SK-N-SH (cell line): Measurements from ENCODE around the gene SLC2A1. TPM values are rescaled to one million over a fixed set of nuclear protein-coding genes. Genes with fewer than 3 reads are reported as not detected.

Experiments
- CTCF ChIA-PET: fragments of 300-600, 350-600 bp; formaldehyde crosslinking; extraction: SDS; loops from one replicate; lab custom pipeline; 2021; lab: Yijun Ruan, JAX
- POLR2A ChIA-PET: fragments of 350-600 bp; sonication (Branson Sonifier 250); formaldehyde crosslinking; extraction: SDS; loops from one replicate; lab custom pipeline; 2020; ENCODE audit warnings: antibody characterized with exemption, inconsistent platforms; lab: Yijun Ruan, JAX
- DNase-seq: peaks from one replicate; pipeline ENCODE4 v3.0.0; 2012
- H2AFZ ChIP-seq: fragments of 200-600 bp; sonication (generic); 2 replicates; pipeline ENCODE4 v1.8.1; 2016; ENCODE audit warnings: antibody characterized with exemption, mild to moderate bottlenecking, low read depth
- H3F3A ChIP-seq: fragments of 200-600 bp; sonication (generic); replicated peaks from 2 replicates; pipeline ENCODE3; 2016; ENCODE audit warnings: antibody characterized with exemption, mild to moderate bottlenecking; ENCODE audit not compliant: insufficient read depth
- H3K27ac ChIP-seq, 2 experiments: fragments of 200-500 bp in 1 of 2; fragments of 200-600 bp in 1 of 2; sonication (Bioruptor generic) in 1 of 2; sonication (generic), shearing (Covaris generic) in 1 of 2; 2 replicates each; pipeline versions ENCODE4 v1.5.1 to v1.6.1; 2014 to 2016; ENCODE audit warnings: low read depth in 2 of 2, inconsistent platforms in 1 of 2, low read length in 1 of 2, mild to moderate bottlenecking in 1 of 2, mixed read lengths in 1 of 2
- H3K27me3 ChIP-seq: fragments of 200-600 bp; sonication (generic), shearing (Covaris generic); 2 replicates; pipeline ENCODE4 v1.6.1; 2016; ENCODE audit warnings: mixed run types; ENCODE audit not compliant: insufficient read depth
- H3K36me3 ChIP-seq, 2 experiments: fragments of 200-500 bp in 1 of 2; fragments of 200-600 bp in 1 of 2; sonication (Bioruptor generic) in 1 of 2; sonication (generic) in 1 of 2; replicated peaks in 1 of 2; 2 replicates each; pipeline versions ENCODE3 to v1.5.1; 2014 to 2016; ENCODE audit warnings: low read length in 1 of 2, mild to moderate bottlenecking in 1 of 2; ENCODE audit not compliant: insufficient read depth in 2 of 2, control insufficient read depth in 1 of 2
- H3K4me1 ChIP-seq, 2 experiments: fragments of 200-500 bp in 1 of 2; fragments of 200-600 bp in 1 of 2; sonication (Bioruptor generic) in 1 of 2; sonication (generic), shearing (Covaris generic) in 1 of 2; 2 replicates each; pipeline versions ENCODE4 v1.5.1 to v1.6.1; 2014 to 2016; ENCODE audit warnings: low read depth in 1 of 2, low read length in 1 of 2, mixed run types in 1 of 2; ENCODE audit not compliant: insufficient read depth in 2 of 2, control insufficient read depth in 1 of 2
- H3K4me2 ChIP-seq: fragments of 200-600 bp; sonication (generic), shearing (Covaris generic); 2 replicates; pipeline ENCODE4 v1.6.1; 2017; ENCODE audit warnings: mixed run types
- H3K4me3 ChIP-seq, 2 experiments: fragments of 200-500 bp in 1 of 2; fragments of 200-600 bp in 1 of 2; sonication (Bioruptor generic) in 1 of 2; sonication (generic), shearing (Covaris generic) in 1 of 2; 2 replicates each; pipeline versions ENCODE4 v1.5.1 to v1.8.1; 2014 to 2016; ENCODE audit warnings: low read depth in 2 of 2, inconsistent platforms in 1 of 2, low read length in 1 of 2, mild to moderate bottlenecking in 1 of 2, mixed read lengths in 1 of 2, moderate library complexity in 1 of 2
- H3K79me2 ChIP-seq: fragments of 200-600 bp; sonication (generic); 2 replicates; pipeline ENCODE4 v1.8.1; 2017; ENCODE audit warnings: mild to moderate bottlenecking; ENCODE audit not compliant: insufficient read depth
- H3K9ac ChIP-seq: fragments of 200-600 bp; sonication (generic); 2 replicates; pipeline ENCODE4 v1.6.1; 2017; ENCODE audit warnings: mixed run types
- H3K9me2 ChIP-seq: fragments of 200-600 bp; sonication (generic); 2 replicates; pipeline ENCODE4 v1.6.1; 2017; ENCODE audit warnings: mixed run types
- H3K9me3 ChIP-seq: fragments of 200-600 bp; sonication (generic); 2 replicates; pipeline ENCODE4 v1.6.1; 2017; ENCODE audit warnings: mixed run types, mild to moderate bottlenecking, moderate library complexity
- H4K20me1 ChIP-seq: fragments of 200-600 bp; sonication (generic); 2 replicates; pipeline ENCODE4 v1.6.1; 2017; ENCODE audit warnings: mild to moderate bottlenecking, mixed run types; ENCODE audit not compliant: insufficient read depth
- CHD2 ChIP-seq: fragments of 150-350 bp; IDR thresholded peaks from 2 replicates; pipeline ENCODE4 v1.6.1; 2018; ENCODE audit warnings: low read length; ENCODE audit not compliant: partially characterized antibody
- CTCF ChIP-seq: fragments of 200-600 bp; sonication (generic); IDR thresholded peaks from 2 replicates; pipeline ENCODE4 v1.6.1; 2017; ENCODE audit warnings: antibody characterized with exemption, mild to moderate bottlenecking, moderate library complexity
- EP300 ChIP-seq, 2 experiments: IDR thresholded peaks; 2 replicates each; pipeline versions ENCODE4 v1.4.0 to v1.6.1; 2012; ENCODE audit warnings: borderline replicate concordance in 1 of 2, low read depth in 1 of 2, low read length in 1 of 2
- EZH2phosphoT487 ChIP-seq: fragments of 200-600 bp; sonication (generic); IDR thresholded peaks from 2 replicates; pipeline ENCODE4 v1.6.1; 2017; ENCODE audit warnings: low read depth, mixed run types, mild to moderate bottlenecking, antibody characterized with exemption, moderate library complexity, borderline replicate concordance
- FOXJ3 ChIP-seq: sonication (generic); formaldehyde crosslinking; IDR thresholded peaks from 2 replicates; pipeline ENCODE4 v1.5.1; 2020; ENCODE audit warnings: mild to moderate bottlenecking, missing genetic modification reagents
- FOXM1 ChIP-seq: IDR thresholded peaks from 2 replicates; pipeline ENCODE4 v1.4.0; 2012; ENCODE audit warnings: low read depth, mild to moderate bottlenecking
- GABPA ChIP-seq: IDR thresholded peaks from 2 replicates; pipeline ENCODE4 v1.4.0; 2012; ENCODE audit warnings: low read depth, mild to moderate bottlenecking
- JUND ChIP-seq: IDR thresholded peaks from 2 replicates; pipeline ENCODE4 v1.4.0; 2012
- MAX ChIP-seq: IDR thresholded peaks from 2 replicates; pipeline ENCODE4 v1.4.0; 2012; ENCODE audit warnings: low read depth
- MXI1 ChIP-seq: IDR thresholded peaks from 2 replicates; pipeline ENCODE4 v1.6.1; 2012; ENCODE audit warnings: mild to moderate bottlenecking, low read depth, low read length, improper control_type of control experiment
- NRF1 ChIP-seq: IDR thresholded peaks from 2 replicates; pipeline ENCODE4 v1.6.1; 2012; ENCODE audit warnings: low read depth, mild to moderate bottlenecking, low read length
- PBX3 ChIP-seq: IDR thresholded peaks from 2 replicates; pipeline ENCODE4; 2012
- POLR2AphosphoS5 ChIP-seq: IDR thresholded peaks from 2 replicates; pipeline ENCODE4 v1.6.1; 2012; ENCODE audit warnings: low read depth, low read length
- RAD21 ChIP-seq: IDR thresholded peaks from 2 replicates; pipeline ENCODE4 v1.6.1; 2012; ENCODE audit warnings: mild to moderate bottlenecking, low read length
- RXRA ChIP-seq: IDR thresholded peaks from 2 replicates; pipeline ENCODE4 v1.4.0; 2012; ENCODE audit warnings: low read depth, mild to moderate bottlenecking, borderline replicate concordance
- SIN3A ChIP-seq: IDR thresholded peaks from 2 replicates; pipeline ENCODE4 v1.6.1; 2012; ENCODE audit warnings: low read depth, mild to moderate bottlenecking, low read length, moderate library complexity, borderline replicate concordance
- TAF1 ChIP-seq: IDR thresholded peaks from 2 replicates; pipeline ENCODE4 v1.6.1; 2012; ENCODE audit warnings: low read depth, mild to moderate bottlenecking, low read length, moderate library complexity, borderline replicate concordance
- TCF12 ChIP-seq: IDR thresholded peaks from 2 replicates; pipeline ENCODE4 v1.4.0; 2012
- TEAD4 ChIP-seq: IDR thresholded peaks from 2 replicates; pipeline ENCODE4 v1.4.0; 2012; ENCODE audit warnings: mild to moderate bottlenecking, borderline replicate concordance; ENCODE audit not compliant: insufficient read depth
- WGBS: methylation state at CpG from one replicate; pipeline ENCODE4 v1.1.6; 2017; ENCODE audit warnings: low lambda C conversion rate; 5-methylcytosine and 5-hydroxymethylcytosine counted together
- polyA plus RNA-seq, 3 experiments: library from polyadenylated mRNA; depleted of rRNA; stranded (reverse); fragments of >200 nt; gene quantifications; 2 replicates each; pipeline ENCODE4 v1.2.3, GENCODE V29; 2012
- TF ChIP-seq, protein P1 (sequence below): fragments of 150-350 bp; IDR thresholded peaks from 2 replicates; pipeline ENCODE4 v1.6.1; 2017; ENCODE audit warnings: antibody characterized with exemption, low read length, low read depth, borderline replicate concordance
- TF ChIP-seq, protein P2 (sequence below): fragments of 150-350 bp; IDR thresholded peaks from 2 replicates; pipeline ENCODE4 v1.6.1; 2016; ENCODE audit warnings: mild to moderate bottlenecking, low read depth, low read length

SLC2A1 gene
- polyA plus RNA-seq, 1 of the 3 experiments (the other 2 are of a cell fraction): 63.8 TPM

GRCh38 chr1:42960122-42960390 is 1.4 kb upstream of the SLC2A1 start:
- Histone ChIP-seq H3K9ac (peak overlapping the region; percentile 92; the same call in 1 of the 2 replicates), H3K4me3 (no peak overlapping the region), H3F3A (peaks cover 12% of the 10 kb centered on the region), H2AFZ (no peak overlapping the region), H3K9me3 (no peaks in the 10 kb centered on the region), H3K27ac (no peak overlapping the region), H3K4me1 (peaks cover 11 to 28% of the 10 kb centered on the region in 2 experiments), H3K9me2 (no peaks in the 10 kb centered on the region), H3K27me3 (no peaks in the 10 kb centered on the region), H4K20me1 (no peaks in the 10 kb centered on the region), H3K4me2 (peak overlapping the region; percentile 98; the same call in 1 of the 2 replicates), H3K79me2 (peaks cover 36% of the 10 kb centered on the region), H3K36me3 (peaks cover 0 to 8% of the 10 kb centered on the region in 2 experiments)
- TF ChIP-seq CTCF (no peak), TEAD4 (no peak), POLR2AphosphoS5 (no peak), FOXJ3 (no peak), NRF1 (no peak), MAX (no peak), RXRA (no peak), EZH2phosphoT487 (no peak), PBX3 (no peak)
- TF ChIP-seq, protein P1, sequence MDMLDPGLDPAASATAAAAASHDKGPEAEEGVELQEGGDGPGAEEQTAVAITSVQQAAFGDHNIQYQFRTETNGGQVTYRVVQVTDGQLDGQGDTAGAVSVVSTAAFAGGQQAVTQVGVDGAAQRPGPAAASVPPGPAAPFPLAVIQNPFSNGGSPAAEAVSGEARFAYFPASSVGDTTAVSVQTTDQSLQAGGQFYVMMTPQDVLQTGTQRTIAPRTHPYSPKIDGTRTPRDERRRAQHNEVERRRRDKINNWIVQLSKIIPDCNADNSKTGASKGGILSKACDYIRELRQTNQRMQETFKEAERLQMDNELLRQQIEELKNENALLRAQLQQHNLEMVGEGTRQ: no peak
- 86% methylated on average over 1 of the region's 1 CpG for WGBS
- ChIA-PET CTCF (interaction anchor here (0.6 to 2.2 kb wide), 4 partner anchors 20 to 114 kb away, joined by 3 to 6 read pairs (median 4); no protein-coding TSS in a partner anchor), POLR2A (interaction anchor here (1.0 to 1.8 kb wide), 2 partner anchors 34 to 46 kb away, joined by 3 to 5 read pairs; no protein-coding TSS in a partner anchor)
- no peak for DNase-seq

DNA sequence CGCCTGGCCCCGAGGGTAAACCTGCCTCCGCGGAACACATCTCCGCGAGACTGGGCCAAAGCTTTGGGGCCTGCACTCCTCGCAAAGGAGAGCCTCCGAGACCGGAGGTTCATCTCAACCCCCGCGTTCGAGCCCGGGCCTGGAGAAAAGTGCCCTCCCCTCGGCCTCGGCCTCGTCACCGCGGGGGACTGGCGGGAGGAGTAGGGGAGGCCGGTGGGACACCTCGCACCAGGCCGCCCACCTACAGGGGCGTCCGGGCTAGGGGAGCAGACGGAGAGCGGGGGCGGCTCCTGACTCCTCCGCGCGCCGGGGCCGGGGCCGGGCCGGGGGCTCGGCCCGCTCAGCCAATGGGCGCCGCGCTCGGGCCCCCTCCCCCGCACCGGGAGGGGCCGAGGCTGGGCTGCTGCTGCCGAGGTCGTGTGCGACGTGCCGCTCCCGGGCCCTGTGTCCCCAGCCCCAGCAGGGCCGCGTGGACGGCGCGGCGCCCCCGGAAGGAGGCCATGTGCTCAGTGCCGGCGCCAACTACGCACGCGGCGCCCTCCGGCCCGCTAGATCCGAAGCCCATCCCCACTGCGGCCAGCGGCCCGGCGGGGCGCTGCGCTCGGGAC is 684 bp downstream of the SLC2A1 start:
- Histone ChIP-seq H3K27me3 (no peaks in the 10 kb centered on the region), H3K27ac (peak overlapping the region; percentile 69 to 85), H3K9ac (peak overlapping the region; percentile 92), H4K20me1 (no peaks in the 10 kb centered on the region), H3K4me3 (peak overlapping the region; percentile 91 to 96), H3K36me3 (peaks cover 4 to 10% of the 10 kb centered on the region in 2 experiments), H3F3A (peaks cover 7% of the 10 kb centered on the region), H3K4me1 (peaks cover 6 to 29% of the 10 kb centered on the region in 2 experiments; a peak in 3 of 4 replicates), H3K79me2 (peaks cover 57% of the 10 kb centered on the region), H2AFZ (0 out of 2 replicates have a peak overlapping the region, but pooled peaks have one; percentile 5), H3K4me2 (peak overlapping the region; percentile 98), H3K9me2 (no peaks in the 10 kb centered on the region), H3K9me3 (no peaks in the 10 kb centered on the region)
- CTCF ChIA-PET: interaction anchor here (1.6 to 2.1 kb wide), 2 partner anchors 35 to 116 kb away, joined by 8 read pairs; no protein-coding TSS in a partner anchor
- peak; percentile 95 for DNase-seq
- WGBS: 0% methylated on average over 3 of the region's 72 CpGs
- POLR2A ChIA-PET: no interaction called here
- peak; percentile 45; the same call in 1 of the 2 replicates for TF ChIP-seq MAX
- no peak for TF ChIP-seq EP300 (IDR thresholded peaks at IDR 0.05; ENCODE audit: borderline replicate concordance in 1 of 2, low read depth in 1 of 2, low read length in 1 of 2)
- 0 out of 2 replicates have a peak, but pooled peaks have one; percentile 3 for TF ChIP-seq RAD21
- 0 out of 2 replicates have a peak, but pooled peaks have one; percentile 4 for TF ChIP-seq SIN3A
- no peak for TF ChIP-seq GABPA
- no peak for TF ChIP-seq JUND
- TF ChIP-seq MXI1: peak; percentile 76
- TF ChIP-seq, protein P2, sequence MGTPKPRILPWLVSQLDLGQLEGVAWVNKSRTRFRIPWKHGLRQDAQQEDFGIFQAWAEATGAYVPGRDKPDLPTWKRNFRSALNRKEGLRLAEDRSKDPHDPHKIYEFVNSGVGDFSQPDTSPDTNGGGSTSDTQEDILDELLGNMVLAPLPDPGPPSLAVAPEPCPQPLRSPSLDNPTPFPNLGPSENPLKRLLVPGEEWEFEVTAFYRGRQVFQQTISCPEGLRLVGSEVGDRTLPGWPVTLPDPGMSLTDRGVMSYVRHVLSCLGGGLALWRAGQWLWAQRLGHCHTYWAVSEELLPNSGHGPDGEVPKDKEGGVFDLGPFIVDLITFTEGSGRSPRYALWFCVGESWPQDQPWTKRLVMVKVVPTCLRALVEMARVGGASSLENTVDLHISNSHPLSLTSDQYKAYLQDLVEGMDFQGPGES: no peak
- no peak for TF ChIP-seq TAF1
- TF ChIP-seq TCF12: no peak
- peak; percentile 42 for TF ChIP-seq CHD2
- TF ChIP-seq FOXM1: no peak
- TF ChIP-seq EZH2phosphoT487: no peak
